GM12875 (cell line): ENCODE measurements around the gene HTT.

Source experiments
- H3K4me3 ChIP-seq: one replicate; pipeline ENCODE4 v1.5.1; 2011; ENCODE audit warnings: low read depth, low read length, control low read depth
- CTCF ChIP-seq: IDR thresholded peaks from 2 replicates; pipeline ENCODE4 v1.5.1; 2011; ENCODE audit warnings: low read depth, mild to moderate bottlenecking, control low read depth, inconsistent platforms, low read length, moderate library complexity, borderline replicate concordance; ENCODE audit not compliant: insufficient read depth

HTT gene

GRCh38 chr4:3276986-3277385 lies 202.5 kb downstream of the HTT start:
- no peak overlapping the region for H3K4me3 ChIP-seq
- TF ChIP-seq CTCF, result no peak

GRCh38 chr4:3280466-3280865 lies 206.0 kb downstream of the HTT start:
- no peak for TF ChIP-seq CTCF
- no peak overlapping the region for H3K4me3 ChIP-seq

- TF ChIP-seq CTCF, result no peak
- H3K4me3 ChIP-seq, result no peak overlapping the region
Observed at GRCh38 chr4:3283483-3283882, 209.0 kb downstream of the HTT start.

- no peak for TF ChIP-seq CTCF
- no peak overlapping the region for H3K4me3 ChIP-seq
Observed at GRCh38 chr4:3283916-3284315, 209.4 kb downstream of the HTT start.

- no peak overlapping the region for H3K4me3 ChIP-seq
- no peak for TF ChIP-seq CTCF
Observed at GRCh38 chr4:3284734-3285557, 210.5 kb downstream of the HTT start.

GRCh38 chr4:3285558-3286334 lies 211.3 kb downstream of the HTT start:
- TF ChIP-seq CTCF, result no peak
- no peak overlapping the region for H3K4me3 ChIP-seq
